ENCODE results near the gene SNAP29.

DNA sequence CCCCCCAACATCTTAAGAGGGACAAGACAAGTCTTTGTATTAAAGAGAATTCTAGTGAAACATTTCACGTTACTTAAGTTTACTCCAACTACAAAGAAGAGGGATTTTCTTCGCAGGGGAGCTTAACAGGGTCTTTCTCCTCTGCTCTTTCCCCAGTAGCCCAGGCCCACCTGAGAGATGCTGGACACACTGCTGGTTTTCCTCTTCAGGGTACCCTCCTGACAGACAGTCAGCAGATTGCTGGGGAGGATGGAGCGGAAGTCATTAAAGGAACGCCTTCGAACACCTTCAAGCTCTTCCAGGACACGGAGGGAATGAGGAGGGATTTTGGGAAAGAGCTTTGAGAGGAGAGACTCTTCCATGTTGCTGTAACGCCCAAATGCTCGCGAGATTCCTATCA is 39.3 kb upstream of the SNAP29 start:
- TF ChIP-seq, protein P1, sequence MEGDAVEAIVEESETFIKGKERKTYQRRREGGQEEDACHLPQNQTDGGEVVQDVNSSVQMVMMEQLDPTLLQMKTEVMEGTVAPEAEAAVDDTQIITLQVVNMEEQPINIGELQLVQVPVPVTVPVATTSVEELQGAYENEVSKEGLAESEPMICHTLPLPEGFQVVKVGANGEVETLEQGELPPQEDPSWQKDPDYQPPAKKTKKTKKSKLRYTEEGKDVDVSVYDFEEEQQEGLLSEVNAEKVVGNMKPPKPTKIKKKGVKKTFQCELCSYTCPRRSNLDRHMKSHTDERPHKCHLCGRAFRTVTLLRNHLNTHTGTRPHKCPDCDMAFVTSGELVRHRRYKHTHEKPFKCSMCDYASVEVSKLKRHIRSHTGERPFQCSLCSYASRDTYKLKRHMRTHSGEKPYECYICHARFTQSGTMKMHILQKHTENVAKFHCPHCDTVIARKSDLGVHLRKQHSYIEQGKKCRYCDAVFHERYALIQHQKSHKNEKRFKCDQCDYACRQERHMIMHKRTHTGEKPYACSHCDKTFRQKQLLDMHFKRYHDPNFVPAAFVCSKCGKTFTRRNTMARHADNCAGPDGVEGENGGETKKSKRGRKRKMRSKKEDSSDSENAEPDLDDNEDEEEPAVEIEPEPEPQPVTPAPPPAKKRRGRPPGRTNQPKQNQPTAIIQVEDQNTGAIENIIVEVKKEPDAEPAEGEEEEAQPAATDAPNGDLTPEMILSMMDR (IDR thresholded peaks at IDR 0.05): no peak
- no peak for TF ChIP-seq ZFX (IDR thresholded peaks at IDR 0.05; ENCODE audit: borderline replicate concordance)
